Activated naive CD4-positive, alpha-beta T cell treated with anti-CD3 and anti-CD28 coated beads, Interleukin-2, amount 50 U/mL, for 24 hours (primary cell): ENCODE results near the gene NFIA.
A peak's percentile ranks its signal among the peaks of the same experiment; 100 is the strongest.

Source experiments
- H3K27ac Mint-ChIP-seq: one replicate; pipeline ENCODE4 v1.8.0; 2021; ENCODE audit warnings: mild to moderate bottlenecking, mixed read lengths
- H3K27me3 Mint-ChIP-seq: one replicate; pipeline ENCODE4 v1.8.0; 2021; ENCODE audit warnings: mixed read lengths
- H3K36me3 Mint-ChIP-seq: one replicate; pipeline ENCODE4 v1.8.0; 2021; ENCODE audit warnings: mixed read lengths
- H3K4me1 Mint-ChIP-seq: one replicate; pipeline ENCODE4 v1.8.0; 2021; ENCODE audit warnings: mixed read lengths
- H3K4me3 Mint-ChIP-seq: one replicate; pipeline ENCODE4 v1.8.0; 2021; ENCODE audit warnings: mild to moderate bottlenecking, mixed read lengths
- H3K9me3 Mint-ChIP-seq: one replicate; pipeline ENCODE4 v1.8.0; 2021; ENCODE audit warnings: mixed read lengths

Gene NFIA

GRCh38 chr1:61284936-61285335, 202.6 kb downstream of the NFIA start:
- no peak overlapping the region for H3K4me3 Mint-ChIP-seq
- H3K27ac Mint-ChIP-seq, result no peak overlapping the region
- no peaks in the 10 kb centered on the region for H3K36me3 Mint-ChIP-seq

GRCh38 chr1:61285371-61285885, 203.1 kb downstream of the NFIA start:
- no peaks in the 10 kb centered on the region for H3K4me1 Mint-ChIP-seq
- H3K27me3 Mint-ChIP-seq, result no peaks in the 10 kb centered on the region
- H3K4me3 Mint-ChIP-seq, result no peak overlapping the region
- no peaks in the 10 kb centered on the region for H3K36me3 Mint-ChIP-seq
- no peaks in the 10 kb centered on the region for H3K9me3 Mint-ChIP-seq
- no peak overlapping the region for H3K27ac Mint-ChIP-seq

More at GRCh38 chr1:61284936-61285335, 202.6 kb downstream of the NFIA start:
- H3K27me3 Mint-ChIP-seq, result no peaks in the 10 kb centered on the region
- no peaks in the 10 kb centered on the region for H3K9me3 Mint-ChIP-seq
- H3K4me1 Mint-ChIP-seq, result no peaks in the 10 kb centered on the region

DNA sequence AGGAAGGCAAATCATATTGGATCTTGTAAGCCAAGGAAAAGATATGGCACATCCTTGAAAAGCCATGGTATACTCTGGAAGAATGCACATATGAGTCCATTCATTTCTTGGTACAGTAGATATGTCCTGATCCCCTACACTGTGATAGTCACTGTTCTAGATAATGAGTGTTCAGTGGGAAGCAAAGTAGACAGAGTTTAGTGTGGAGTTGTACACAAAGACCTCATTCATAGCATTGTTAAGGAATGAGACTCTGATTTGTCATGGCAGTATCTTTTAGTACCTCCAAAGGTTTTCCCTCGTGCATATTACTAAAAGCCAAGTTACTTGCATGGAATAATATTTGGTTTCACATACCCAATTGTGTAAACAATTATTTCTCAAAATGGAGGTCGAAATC, 204.7 kb downstream of the NFIA start:
- Mint-ChIP-seq H3K27ac (no peak overlapping the region), H3K27me3 (no peaks in the 10 kb centered on the region), H3K4me1 (no peaks in the 10 kb centered on the region), H3K9me3 (no peaks in the 10 kb centered on the region), H3K36me3 (no peaks in the 10 kb centered on the region), H3K4me3 (no peak overlapping the region)

DNA sequence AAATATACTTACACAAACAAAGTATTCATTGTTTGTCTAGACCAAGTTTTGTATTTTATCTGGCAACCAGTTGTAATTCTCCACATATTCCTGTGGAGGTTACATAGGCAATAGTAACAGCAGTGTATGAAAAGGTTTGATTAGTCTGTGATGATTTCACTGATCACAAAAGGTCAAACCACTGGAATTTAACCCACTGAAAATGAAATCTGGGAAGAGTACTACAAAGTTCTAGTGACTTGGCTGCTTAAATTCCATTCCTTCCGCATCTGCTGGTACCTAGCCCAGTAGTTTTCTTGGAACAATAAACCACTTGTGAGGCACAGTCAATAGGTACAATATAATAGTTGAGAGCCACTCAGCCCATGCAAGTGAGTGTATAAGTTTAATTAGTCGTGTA, 205.4 kb downstream of the NFIA start:
- Mint-ChIP-seq H3K36me3 (no peaks in the 10 kb centered on the region), H3K27me3 (no peaks in the 10 kb centered on the region), H3K9me3 (no peaks in the 10 kb centered on the region), H3K27ac (no peak overlapping the region), H3K4me1 (no peaks in the 10 kb centered on the region), H3K4me3 (no peak overlapping the region)

- Mint-ChIP-seq H3K4me1 (no peaks in the 10 kb centered on the region), H3K27ac (no peak overlapping the region), H3K27me3 (no peaks in the 10 kb centered on the region), H3K36me3 (no peaks in the 10 kb centered on the region), H3K4me3 (no peak overlapping the region), H3K9me3 (no peaks in the 10 kb centered on the region)
Measured at GRCh38 chr1:61289232-61290098, 207.1 kb downstream of the NFIA start.

- no peak overlapping the region for H3K4me3 Mint-ChIP-seq
- H3K27ac Mint-ChIP-seq, result no peak overlapping the region
- H3K4me1 Mint-ChIP-seq, result no peaks in the 10 kb centered on the region
- H3K36me3 Mint-ChIP-seq, result no peaks in the 10 kb centered on the region
- H3K27me3 Mint-ChIP-seq, result no peaks in the 10 kb centered on the region
- H3K9me3 Mint-ChIP-seq, result no peaks in the 10 kb centered on the region
Measured at GRCh38 chr1:61290525-61290924, 208.2 kb downstream of the NFIA start.

DNA sequence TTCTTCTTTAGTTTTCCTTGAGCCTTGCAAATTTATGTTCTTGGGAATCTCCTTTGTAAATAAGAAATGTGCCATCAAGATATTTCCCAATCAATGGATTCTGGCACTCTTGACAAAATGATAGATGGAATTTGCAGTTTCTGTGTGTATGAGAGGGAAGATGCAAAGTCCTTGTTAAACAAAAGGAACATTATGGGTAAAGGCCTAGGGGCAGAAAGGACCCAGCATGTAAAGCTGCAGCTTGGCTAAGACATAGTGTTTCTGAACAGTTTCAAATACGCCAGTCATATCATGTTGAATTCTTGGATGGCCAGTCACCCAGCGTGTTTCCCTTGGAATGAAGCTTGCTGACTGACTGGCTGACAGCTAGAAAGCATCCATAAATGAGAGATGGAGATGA, 210.8 kb downstream of the NFIA start:
- Mint-ChIP-seq H3K36me3 (no peaks in the 10 kb centered on the region), H3K4me3 (no peak overlapping the region), H3K27me3 (no peaks in the 10 kb centered on the region), H3K27ac (no peak overlapping the region), H3K9me3 (no peaks in the 10 kb centered on the region), H3K4me1 (no peaks in the 10 kb centered on the region)

- no peaks in the 10 kb centered on the region for H3K4me1 Mint-ChIP-seq
- no peaks in the 10 kb centered on the region for H3K27me3 Mint-ChIP-seq
- no peaks in the 10 kb centered on the region for H3K9me3 Mint-ChIP-seq
- no peak overlapping the region for H3K4me3 Mint-ChIP-seq
- no peak overlapping the region for H3K27ac Mint-ChIP-seq
- H3K36me3 Mint-ChIP-seq, result no peaks in the 10 kb centered on the region
Measured at GRCh38 chr1:61293986-61294504, 211.7 kb downstream of the NFIA start.

DNA sequence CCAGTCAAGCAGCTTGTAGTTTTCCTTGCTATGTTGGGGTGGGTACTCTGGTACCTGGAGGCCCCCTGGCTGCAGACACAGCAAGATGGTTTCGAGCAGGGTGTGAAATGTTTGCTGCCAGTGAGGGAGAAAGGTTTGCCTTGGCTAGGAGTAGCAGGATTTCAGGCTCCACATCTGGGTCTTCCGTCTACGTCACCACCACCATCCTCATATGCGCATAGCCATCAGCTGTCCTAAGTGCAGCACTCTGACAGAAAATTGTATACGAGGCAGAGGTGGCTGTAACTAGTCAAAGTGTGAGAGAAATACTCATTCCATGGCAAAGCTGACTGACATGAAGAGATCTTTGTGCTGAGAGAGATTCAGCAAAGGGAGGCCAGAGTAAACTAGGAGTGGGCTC, 212.6 kb downstream of the NFIA start:
- H3K27ac Mint-ChIP-seq, result no peak overlapping the region
- H3K27me3 Mint-ChIP-seq, result no peaks in the 10 kb centered on the region
- H3K4me1 Mint-ChIP-seq, result no peaks in the 10 kb centered on the region
- no peaks in the 10 kb centered on the region for H3K9me3 Mint-ChIP-seq
- H3K4me3 Mint-ChIP-seq, result no peak overlapping the region
- no peaks in the 10 kb centered on the region for H3K36me3 Mint-ChIP-seq

DNA sequence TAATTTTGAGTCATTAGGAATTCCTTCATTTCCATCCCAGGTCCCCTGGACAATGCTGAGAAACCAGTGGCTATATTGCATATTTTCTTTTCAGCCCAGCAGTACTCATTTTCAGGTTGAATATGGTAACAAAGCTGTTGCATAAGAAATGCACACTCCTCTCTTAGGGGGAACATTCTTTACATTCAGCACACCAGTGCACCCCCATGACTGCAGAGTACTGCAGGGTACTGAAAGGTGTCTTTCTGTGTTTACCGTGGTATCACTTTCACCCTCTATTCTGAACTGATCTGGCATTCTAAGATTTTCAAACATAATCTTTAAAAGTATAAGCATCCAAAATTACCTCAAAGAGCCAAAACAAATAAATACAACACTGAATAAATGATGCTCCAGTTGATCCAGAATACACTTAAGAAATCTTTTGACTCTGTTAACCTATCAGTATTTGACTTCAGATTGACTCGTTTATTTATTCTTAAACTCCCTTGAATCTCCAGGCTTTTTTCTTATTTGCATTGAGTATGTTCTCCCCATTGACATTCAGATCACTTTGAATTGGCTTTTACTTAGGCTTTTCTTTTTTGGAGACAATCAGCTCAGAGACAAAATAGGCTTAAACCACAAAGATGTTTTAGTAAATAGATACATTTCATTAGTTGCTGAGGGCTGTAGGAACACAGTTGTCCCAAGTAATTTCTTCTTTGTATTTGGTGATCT, 213.6 kb downstream of the NFIA start:
- H3K4me3 Mint-ChIP-seq, result no peak overlapping the region
- H3K27me3 Mint-ChIP-seq, result no peaks in the 10 kb centered on the region
- no peaks in the 10 kb centered on the region for H3K9me3 Mint-ChIP-seq
- no peaks in the 10 kb centered on the region for H3K36me3 Mint-ChIP-seq
- no peak overlapping the region for H3K27ac Mint-ChIP-seq
- no peaks in the 10 kb centered on the region for H3K4me1 Mint-ChIP-seq

DNA sequence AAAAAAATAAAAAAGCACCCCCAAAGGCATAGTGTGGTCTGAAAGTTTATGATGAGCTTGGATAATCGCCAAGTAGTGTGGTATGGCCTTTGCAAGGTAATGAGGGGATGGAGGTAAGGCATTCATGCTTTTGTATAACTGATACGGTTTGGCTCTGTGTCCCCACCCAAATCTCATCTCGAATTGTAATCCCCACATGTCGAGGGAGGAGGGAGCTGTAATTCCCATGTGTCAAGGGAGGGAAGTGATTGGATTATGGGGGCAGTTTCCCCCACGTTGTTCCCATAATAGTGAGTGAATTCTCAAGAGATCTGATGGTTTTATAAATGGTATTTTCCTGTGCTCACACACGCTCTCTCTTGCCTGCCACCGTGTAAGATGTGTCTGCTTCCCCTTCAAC, 215.5 kb downstream of the NFIA start:
- no peak overlapping the region for H3K4me3 Mint-ChIP-seq
- H3K4me1 Mint-ChIP-seq, result peaks cover 6% of the 10 kb centered on the region
- no peaks in the 10 kb centered on the region for H3K27me3 Mint-ChIP-seq
- H3K9me3 Mint-ChIP-seq, result no peaks in the 10 kb centered on the region
- no peaks in the 10 kb centered on the region for H3K36me3 Mint-ChIP-seq
- no peak overlapping the region for H3K27ac Mint-ChIP-seq

DNA sequence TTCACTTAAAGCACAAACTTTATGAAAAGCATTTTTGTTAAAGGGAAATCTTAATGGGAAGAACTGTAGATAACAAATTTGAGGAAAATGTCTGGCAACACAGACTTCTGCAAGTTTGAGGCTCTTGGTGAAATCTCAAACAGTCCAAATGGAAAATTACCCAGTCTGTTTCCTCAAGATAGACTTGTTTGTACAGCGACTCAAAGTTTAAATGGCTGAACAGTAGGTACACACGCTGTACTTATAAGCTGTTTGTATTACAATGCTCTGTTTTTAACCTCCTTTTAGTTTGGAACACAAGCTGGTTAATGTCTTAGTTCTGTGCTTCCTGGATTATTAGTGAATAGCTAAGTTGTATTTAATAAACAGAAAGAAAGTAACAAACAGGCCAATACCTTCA, 217.1 kb downstream of the NFIA start:
- Mint-ChIP-seq H3K36me3 (no peaks in the 10 kb centered on the region), H3K9me3 (no peaks in the 10 kb centered on the region), H3K27ac (no peak overlapping the region), H3K27me3 (no peaks in the 10 kb centered on the region), H3K4me1 (peaks cover 6% of the 10 kb centered on the region), H3K4me3 (no peak overlapping the region)

GRCh38 chr1:61300899-61301298, 218.5 kb downstream of the NFIA start:
- H3K4me3 Mint-ChIP-seq, result no peak overlapping the region
- peaks cover 6% of the 10 kb centered on the region for H3K4me1 Mint-ChIP-seq
- no peak overlapping the region for H3K27ac Mint-ChIP-seq
- H3K36me3 Mint-ChIP-seq, result no peaks in the 10 kb centered on the region
- no peaks in the 10 kb centered on the region for H3K9me3 Mint-ChIP-seq
- no peaks in the 10 kb centered on the region for H3K27me3 Mint-ChIP-seq

- Mint-ChIP-seq H3K9me3 (no peaks in the 10 kb centered on the region), H3K4me3 (no peak overlapping the region), H3K27me3 (no peaks in the 10 kb centered on the region), H3K36me3 (no peaks in the 10 kb centered on the region), H3K4me1 (peaks cover 6% of the 10 kb centered on the region), H3K27ac (peak overlapping the region; percentile 52)
Measured at GRCh38 chr1:61301824-61302657, 219.7 kb downstream of the NFIA start.

- Mint-ChIP-seq H3K36me3 (no peaks in the 10 kb centered on the region), H3K4me3 (no peak overlapping the region), H3K27ac (no peak overlapping the region), H3K9me3 (no peaks in the 10 kb centered on the region), H3K4me1 (no peaks in the 10 kb centered on the region), H3K27me3 (no peaks in the 10 kb centered on the region)
Measured at GRCh38 chr1:61307422-61308142, 225.2 kb downstream of the NFIA start.
